SIG-M5 (cell line): ENCODE results near the gene RAB21.
"Not testable (repeated sequence)": the region's sequence is repeated elsewhere in the genome, so short reads cannot be mapped to it uniquely, and the experiment has no call there.

Experiments
- DNase-seq: peaks from one replicate; lab custom pipeline; 2025; lab: John Stamatoyannopoulos, UW

RAB21 gene

GRCh38 chr12:71797531-71797930 is 42.9 kb downstream of the RAB21 start:
- DNase-seq = no peak

DNA sequence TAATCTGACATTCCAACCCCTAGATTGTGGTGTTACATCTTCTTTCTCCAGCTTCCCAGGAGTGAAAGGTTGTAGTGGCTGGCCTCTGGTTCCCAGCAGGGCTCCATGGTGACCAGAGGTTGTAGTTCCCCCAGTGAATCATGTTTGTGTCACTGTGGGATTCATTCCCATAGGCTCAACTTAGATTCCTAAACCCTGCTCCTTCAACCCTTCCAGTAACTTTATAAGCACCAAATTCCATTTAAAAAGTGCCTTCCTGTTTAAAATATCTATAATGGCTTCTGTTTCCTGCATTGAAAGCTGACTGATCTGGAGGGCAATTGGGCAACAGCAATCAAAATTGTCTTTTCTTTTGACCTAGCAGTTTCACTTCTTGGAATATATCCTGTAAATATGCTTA is 44.4 kb downstream of the RAB21 start:
- no peak for DNase-seq

DNA sequence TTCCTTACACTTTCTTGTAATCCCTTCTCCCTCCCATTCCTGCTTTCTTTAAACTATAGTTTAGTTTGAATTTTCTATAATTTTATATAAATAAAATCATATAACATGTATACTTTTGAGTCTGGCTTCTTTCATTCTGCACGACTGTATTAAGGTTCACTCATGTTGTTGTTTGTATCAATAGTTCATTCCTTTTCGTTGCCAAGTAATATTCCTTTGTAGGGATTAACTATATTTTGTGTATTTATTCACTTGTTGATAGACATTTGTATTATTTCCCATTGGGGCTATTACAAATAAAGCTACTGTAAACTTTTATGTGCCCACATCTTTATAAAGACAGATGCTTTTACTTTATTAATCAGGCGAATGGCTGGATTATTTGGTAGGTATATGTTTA is 45.5 kb downstream of the RAB21 start:
- DNase-seq = no peak

GRCh38 chr12:71804505-71804904 is 49.8 kb downstream of the RAB21 start:
- no peak for DNase-seq

DNA sequence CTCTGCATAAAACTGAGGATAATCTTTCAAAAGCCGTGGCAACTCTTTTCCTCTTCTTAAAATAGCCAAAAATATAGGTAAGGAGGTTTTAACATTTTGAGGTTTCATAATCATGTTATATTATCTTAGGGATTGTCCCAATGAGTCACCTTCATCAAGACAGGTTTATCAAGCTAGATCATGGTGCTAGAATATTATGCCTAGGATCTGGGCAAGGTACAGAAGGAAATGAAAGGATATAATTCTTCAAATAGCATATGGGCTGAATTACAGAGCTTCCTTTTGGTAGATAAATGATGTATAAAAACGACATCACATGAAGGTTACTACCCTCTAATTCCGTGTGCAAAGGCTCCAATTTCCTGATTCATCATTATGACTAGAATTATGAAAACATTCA is 56.3 kb downstream of the RAB21 start:
- no peak for DNase-seq

DNA sequence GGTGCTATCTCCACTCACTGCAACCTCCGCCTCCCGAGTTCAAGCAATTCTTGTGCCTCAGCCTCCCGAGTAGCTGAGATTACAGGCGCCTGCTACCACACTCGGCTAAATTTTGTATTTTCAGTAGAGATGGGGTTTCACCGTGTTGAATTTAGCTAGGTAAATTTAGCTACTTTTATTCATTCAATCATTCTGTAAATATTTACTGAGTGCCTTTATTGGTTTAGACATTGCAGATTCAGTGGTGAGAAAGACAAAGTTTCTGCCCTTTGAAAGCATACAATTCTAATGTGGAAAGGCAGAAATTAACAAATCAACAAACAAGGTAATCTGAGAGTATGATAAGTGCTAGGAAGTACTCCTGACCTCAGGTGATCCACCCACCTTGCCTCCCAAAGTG is 60.6 kb downstream of the RAB21 start:
- not testable (repeated sequence) for DNase-seq

- DNase-seq = not testable (repeated sequence)
Measured at GRCh38 chr12:71822088-71822487, 67.4 kb downstream of the RAB21 start.

DNA sequence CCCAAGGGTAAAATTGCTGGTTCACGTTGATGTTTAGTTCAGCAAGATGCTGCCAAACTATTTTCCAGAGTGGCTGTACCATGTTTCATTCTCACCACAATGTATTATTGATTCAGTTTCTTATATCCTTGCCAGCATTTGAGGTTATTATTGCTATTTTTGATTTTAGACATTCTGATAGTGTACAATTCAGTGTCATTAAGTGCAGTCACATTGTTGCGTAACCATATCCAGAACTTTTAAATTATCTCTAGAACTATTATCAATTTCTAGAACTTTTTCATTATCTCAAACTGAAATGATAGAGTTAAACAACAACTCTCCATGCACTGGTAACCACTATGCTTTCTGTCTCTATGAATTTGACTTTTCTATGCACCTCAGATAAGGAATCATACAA is 74.2 kb downstream of the RAB21 start:
- no peak for DNase-seq

- DNase-seq = no peak
Measured at GRCh38 chr12:71837356-71837755, 82.7 kb downstream of the RAB21 start.

GRCh38 chr12:71838231-71838630 is 83.6 kb downstream of the RAB21 start:
- no peak for DNase-seq

- DNase-seq = no peak
Measured at GRCh38 chr12:71838676-71839075, 84.0 kb downstream of the RAB21 start.

DNA sequence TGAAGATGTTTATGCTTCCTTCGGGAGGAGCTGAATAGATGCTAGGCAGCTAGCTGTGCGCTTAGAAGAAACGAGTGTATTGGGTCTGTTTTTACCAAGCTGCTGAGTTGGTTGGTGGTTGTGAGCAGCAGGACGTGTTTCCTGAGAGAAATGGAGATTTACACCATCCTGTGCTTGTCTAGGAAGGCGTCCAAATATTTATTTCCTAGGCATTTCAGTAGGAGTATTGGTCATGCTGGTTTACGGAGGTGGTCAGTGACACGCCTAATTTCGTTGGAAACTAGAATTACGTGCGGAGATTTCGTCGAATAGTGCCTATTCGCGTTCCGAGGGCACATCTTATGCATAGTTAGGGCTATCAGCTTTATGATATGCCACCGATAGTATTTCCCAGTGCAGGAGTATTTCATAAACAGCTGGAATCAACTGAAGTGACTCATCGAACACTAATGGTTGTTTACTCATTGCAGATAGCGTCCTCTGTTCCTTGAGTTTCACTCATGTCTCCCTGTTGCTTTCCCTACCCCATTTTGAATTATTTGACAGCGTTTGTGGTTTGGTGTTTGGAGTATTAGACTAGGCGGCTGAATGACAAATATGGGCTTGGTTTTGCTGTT is 85.7 kb downstream of the RAB21 start:
- no peak for DNase-seq

- no peak for DNase-seq
Measured at GRCh38 chr12:71846322-71846940, 91.8 kb downstream of the RAB21 start.

GRCh38 chr12:71848212-71848611 is 93.5 kb downstream of the RAB21 start:
- no peak for DNase-seq

DNA sequence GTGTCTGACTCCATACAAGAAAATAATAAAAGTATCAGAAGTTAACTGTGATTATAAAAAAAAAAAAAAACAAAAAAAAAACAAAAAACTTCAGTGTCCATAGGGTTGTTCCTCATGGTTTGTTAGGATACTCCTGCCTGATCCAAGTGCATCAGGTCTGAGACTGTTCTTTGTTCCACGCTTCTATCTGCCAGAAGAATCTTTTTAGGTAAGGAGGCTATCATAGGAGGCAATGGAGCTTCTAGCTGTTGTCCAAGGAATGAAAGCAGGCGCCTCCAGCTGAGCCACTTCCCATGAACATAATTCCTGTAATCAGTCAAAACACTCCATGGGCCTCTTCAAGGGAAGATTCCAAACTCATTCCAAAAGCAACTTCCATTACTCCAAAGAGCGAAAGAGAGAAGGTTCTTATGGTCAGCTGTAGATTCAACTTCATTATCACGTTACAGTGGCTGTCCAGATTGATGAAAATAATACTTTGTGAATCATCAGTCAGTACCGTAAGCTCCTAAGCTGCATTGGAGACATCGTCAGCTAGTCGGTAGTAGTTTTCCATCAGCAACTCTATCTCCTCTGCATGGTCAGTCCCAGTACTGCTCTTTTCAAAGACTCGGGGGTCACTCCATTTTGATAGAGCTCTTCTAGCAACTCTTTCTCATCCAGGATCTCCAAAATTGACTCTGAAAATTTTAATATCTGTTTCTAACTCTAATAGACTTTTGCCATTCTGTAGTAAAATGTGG is 94.6 kb downstream of the RAB21 start:
- no peak for DNase-seq
